HG02973 (cell line): Measurements from ENCODE around the gene PCDHGC3.
"Not testable (repeated sequence)": the region's sequence is repeated elsewhere in the genome, so short reads cannot be mapped to it uniquely, and the experiment has no call there.

Experiments used
- ATAC-seq: cut with Tn5 transposase; IDR thresholded peaks from one replicate; pipeline ENCODE4 v1.9.1; 2021; ENCODE audit warnings: moderate library complexity; ENCODE audit not compliant: unreplicated experiment

Gene PCDHGC3

DNA sequence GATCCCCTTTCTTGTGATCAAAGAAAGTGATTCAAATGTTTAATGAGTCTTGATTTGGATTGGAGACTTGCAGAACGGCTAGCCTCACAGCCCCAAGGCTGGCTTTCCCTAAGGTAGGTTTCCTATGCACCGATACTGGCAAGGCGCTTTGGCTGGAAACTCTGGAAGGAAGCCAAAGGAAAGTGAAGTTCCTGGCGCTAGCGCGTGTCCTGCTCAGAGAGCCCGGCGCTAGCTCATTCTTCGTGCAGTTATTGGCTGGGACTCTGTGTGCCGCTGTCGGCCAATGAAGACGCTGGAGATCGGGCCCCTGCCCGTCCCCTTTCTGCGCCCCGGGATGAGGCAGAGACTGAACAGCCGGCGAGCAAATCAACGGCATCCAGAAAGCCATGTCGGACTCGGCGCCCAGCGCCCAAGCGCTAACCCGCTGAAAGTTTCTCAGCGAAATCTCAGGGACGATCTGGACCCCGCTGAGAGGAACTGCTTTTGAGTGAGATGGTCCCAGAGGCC, at the start of gene PCDHGC3:
PCDHGC3 (plus strand) TSS at position 342 of the 507 bp plus-strand sequence; CDS start at position 493, 151 bp downstream.
- ATAC-seq, result peak; percentile 99

- no peak for ATAC-seq
These were observed 47.9 kb upstream of the PCDHGC3 start for GRCh38 chr5:141427783-141428426.

GRCh38 chr5:141430332-141431113, 45.2 kb upstream of the PCDHGC3 start, which contains the start of gene PCDHGA12:
Gene PCDHGA12 (plus strand): TSS chr5:141430507. CDS start chr5:141430760, 253 bp downstream.
- ATAC-seq, result peak; percentile 86

GRCh38 chr5:141431286-141431685, 44.5 kb upstream of the PCDHGC3 start:
- peak; percentile 48 for ATAC-seq

DNA sequence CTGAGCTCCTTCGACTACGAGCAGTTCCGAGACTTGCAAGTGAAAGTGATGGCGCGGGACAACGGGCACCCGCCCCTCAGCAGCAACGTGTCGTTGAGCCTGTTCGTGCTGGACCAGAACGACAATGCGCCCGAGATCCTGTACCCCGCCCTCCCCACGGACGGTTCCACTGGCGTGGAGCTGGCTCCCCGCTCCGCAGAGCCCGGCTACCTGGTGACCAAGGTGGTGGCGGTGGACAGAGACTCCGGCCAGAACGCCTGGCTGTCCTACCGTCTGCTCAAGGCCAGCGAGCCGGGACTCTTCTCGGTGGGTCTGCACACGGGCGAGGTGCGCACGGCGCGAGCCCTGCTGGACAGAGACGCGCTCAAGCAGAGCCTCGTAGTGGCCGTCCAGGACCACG, 43.5 kb upstream of the PCDHGC3 start:
- ATAC-seq, result not testable (repeated sequence)

- ATAC-seq, result not testable (repeated sequence)
These were observed 43.0 kb upstream of the PCDHGC3 start for GRCh38 chr5:141432726-141433125.

DNA sequence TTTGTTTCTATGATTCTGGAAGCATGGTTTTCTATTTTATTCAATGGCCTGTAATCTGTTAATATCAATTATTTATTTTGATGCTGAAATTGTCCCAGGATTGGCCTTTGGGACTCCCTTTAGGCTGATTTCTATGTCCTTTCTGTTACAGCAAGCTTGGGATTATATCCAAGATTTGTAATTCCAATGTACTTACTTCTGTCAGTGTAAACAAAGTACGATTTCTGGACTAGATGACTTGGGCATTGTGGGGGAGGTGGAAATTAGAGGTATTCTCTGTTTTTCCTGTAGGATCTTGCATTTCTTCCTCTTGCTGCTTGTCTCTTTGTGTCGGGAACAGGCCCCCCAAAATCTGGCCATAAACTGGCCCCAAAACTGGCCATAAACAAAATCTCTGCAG, 41.8 kb upstream of the PCDHGC3 start:
- no peak for ATAC-seq

- no peak for ATAC-seq
These were observed 38.5 kb upstream of the PCDHGC3 start for GRCh38 chr5:141437221-141437620.

DNA sequence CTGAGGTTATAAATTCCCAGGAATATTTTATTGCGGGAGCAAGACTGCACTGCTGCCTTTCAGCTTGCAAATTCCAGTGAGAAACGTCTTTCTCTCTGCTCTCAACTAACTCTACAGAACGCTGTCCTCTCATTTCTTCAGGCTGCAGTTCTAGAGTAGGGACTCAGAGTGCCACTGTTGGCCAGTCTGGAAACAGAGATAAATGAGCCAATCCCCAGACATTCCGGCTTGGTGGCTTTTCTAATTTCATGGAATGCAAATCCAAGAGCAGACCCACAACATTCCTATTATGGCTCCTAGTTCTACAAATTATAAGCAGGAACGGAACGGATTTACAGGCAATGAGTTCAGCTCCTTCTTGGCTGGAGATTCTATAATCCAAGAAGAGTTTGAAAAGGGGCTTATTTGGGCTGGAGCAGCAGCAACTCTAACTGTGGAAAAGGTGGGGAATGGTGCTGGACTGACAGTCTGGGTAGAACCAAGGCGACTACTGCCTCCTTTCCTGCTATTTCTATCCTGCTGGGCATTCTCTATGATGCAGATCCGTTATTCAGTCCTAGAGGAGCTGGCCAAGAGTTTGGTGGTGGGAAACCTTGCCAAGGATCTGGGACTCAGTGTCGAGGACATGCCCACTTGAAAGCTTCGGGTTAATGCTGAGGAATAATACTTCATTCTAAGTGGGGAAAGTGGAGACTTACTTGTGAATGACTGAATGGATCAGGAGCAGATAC, 36.2 kb upstream of the PCDHGC3 start:
- no peak for ATAC-seq

GRCh38 chr5:141440341-141440740, 35.4 kb upstream of the PCDHGC3 start:
- no peak for ATAC-seq

DNA sequence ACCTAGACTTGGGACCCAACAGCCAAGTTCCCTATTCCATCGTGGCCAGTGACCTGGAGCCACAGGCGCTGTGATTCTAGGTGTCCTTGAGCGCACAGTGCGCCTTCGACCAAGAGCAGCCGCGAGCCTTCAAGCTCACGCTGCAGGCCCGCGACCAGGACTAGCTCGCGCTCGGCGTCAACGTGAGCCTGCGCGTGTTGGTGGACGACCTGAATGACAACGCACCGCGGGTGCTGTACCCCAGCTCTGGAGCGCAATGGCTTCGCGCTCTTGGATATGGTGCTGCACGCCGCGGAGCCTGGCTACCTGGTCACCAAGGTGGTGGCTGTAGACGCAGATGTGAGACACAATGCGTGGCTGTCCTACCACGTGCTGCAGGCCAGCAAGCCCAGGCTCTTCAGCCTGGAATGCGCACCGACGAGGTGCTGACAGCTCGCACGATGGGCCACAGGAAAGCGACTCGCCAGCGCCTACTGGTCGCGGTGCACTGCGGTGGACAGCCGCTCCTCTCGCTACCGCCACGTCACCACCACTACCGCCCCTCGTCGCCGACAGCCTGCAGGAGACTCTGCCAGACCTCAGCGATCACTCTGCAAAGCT, 34.1 kb upstream of the PCDHGC3 start:
- ATAC-seq, result no peak

DNA sequence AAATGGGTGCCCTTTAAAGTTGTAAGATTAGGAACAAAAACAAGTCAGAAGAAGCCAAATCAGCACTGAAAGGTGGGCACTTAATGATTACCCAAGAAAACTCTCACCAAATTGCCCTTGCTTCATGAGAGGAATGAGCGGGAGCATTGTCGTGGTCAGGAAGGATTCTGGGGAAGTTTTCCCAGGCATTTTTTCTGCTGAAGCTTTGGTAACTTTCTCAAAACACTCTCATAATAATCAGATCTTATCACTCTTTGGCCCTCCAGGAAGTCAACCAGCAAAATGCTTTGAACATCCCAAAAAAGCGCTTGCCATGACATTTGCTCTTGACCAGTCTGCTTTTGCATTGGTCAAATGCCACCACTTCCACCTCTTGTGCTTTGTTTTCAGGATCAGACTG, 10.4 kb upstream of the PCDHGC3 start:
- ATAC-seq, result no peak

- ATAC-seq, result peak; percentile 18
These were observed 556 bp downstream of the PCDHGC3 start for GRCh38 chr5:141476132-141476911.

GRCh38 chr5:141477044-141477575, 1.3 kb downstream of the PCDHGC3 start:
- ATAC-seq, result no peak

- ATAC-seq, result no peak
These were observed 2.0 kb downstream of the PCDHGC3 start for GRCh38 chr5:141477815-141478214.

DNA sequence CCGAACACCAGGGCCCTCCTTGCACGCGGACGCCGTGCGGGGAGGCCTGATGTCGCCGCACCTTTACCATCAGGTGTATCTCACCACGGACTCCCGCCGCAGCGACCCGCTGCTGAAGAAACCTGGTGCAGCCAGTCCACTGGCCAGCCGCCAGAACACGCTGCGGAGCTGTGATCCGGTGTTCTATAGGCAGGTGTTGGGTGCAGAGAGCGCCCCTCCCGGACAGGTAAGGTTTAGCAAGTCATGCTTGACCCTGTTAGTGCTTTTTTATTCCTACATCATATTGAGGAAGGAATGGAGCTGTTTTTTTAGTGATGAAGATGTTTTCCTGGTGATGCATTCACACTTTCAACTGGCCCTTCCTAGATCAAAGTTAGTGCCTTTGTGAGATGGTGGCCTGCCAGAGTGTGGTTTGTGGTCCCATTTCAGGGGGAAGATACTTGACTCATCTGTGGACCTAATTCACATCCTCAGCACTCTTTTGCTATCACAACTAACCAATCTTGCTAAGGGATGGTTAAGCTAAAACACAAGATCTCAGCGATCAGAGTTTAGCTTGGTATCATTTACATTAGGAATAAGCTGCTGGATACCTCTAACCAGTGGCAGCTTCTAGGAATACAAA, 2.7 kb downstream of the PCDHGC3 start:
- no peak for ATAC-seq

DNA sequence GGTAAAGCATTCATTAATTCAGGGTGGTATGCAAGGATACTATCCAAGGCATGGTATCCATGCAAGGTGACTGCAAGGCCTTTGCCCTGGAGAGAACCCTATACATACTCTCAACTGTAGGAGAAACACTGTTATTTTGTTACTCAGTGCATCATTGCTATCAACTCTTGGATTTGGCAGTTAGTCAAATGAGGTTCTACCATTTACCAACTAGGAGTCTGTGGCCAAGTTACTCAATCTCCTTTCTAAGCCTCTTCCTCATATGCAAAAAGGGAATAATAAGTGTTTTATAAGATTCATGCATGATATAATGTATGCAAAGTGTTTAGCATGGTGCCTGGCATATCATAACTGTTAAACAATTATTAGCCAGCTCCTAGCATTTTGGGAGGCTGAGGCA, 4.0 kb downstream of the PCDHGC3 start:
- ATAC-seq, result no peak

- no peak for ATAC-seq
These were observed 8.1 kb downstream of the PCDHGC3 start for GRCh38 chr5:141483902-141484301.

- ATAC-seq, result no peak
These were observed 8.5 kb downstream of the PCDHGC3 start for GRCh38 chr5:141484310-141484640.
